ENCODE measurements around the gene PCSK5. TPM values are rescaled to one million over a fixed set of nuclear protein-coding genes. Genes with fewer than 3 reads are reported as not detected.

PCSK5 gene
- total RNA-seq, 1 experiment from 2014 or later = 0.17 TPM

GRCh38 chr9:75904364-75904763 lies 13.9 kb downstream of the PCSK5 start:
- Histone ChIP-seq H3K36me3 (ENCODE audit: insufficient read depth, low read length, poor library complexity, severe bottlenecking) (no peaks in the 10 kb centered on the region), H3K4me3 (ENCODE audit: low read depth, low read length, poor library complexity, severe bottlenecking) (no peak overlapping the region), H3K27me3 (replicated peaks; ENCODE audit: insufficient read depth, low read depth, low read length, poor library complexity) (peaks cover 22% of the 10 kb centered on the region), H3K4me1 (ENCODE audit: insufficient read depth, low read length, poor library complexity, severe bottlenecking) (no peaks in the 10 kb centered on the region), H3K27ac (ENCODE audit: low read depth, low read length, poor library complexity, severe bottlenecking) (no peak overlapping the region), H3K9me3 (ENCODE audit: low read depth, low read length, poor library complexity, severe bottlenecking) (no peaks in the 10 kb centered on the region)
- CTCF ChIA-PET = no interaction called here
- BruUV-seq (replicated peaks) = no TSS peak
- no peak for DNase-seq (ENCODE audit: low spot score)
- POLR2A ChIA-PET (ENCODE audit: low non-redundant PET) = no interaction called here
- intact Hi-C loops (cut with micrococcal nuclease; ENCODE audit: unreplicated experiment) = no loop called here
- TF ChIP-seq EZH2 (IDR thresholded peaks at IDR 0.05; ENCODE audit: borderline replicate concordance, low read depth, low read length, poor library complexity, severe bottlenecking) = no peak
- no peak for TF ChIP-seq CTCF (conservative IDR thresholded peaks at IDR 0.05; ENCODE audit: low read depth, low read length)

- H3K36me3 ChIP-seq (ENCODE audit: insufficient read depth, low read length, poor library complexity, severe bottlenecking) = no peaks in the 10 kb centered on the region
- TF ChIP-seq CTCF (conservative IDR thresholded peaks at IDR 0.05; ENCODE audit: low read depth, low read length) (no peak), EZH2 (IDR thresholded peaks at IDR 0.05; ENCODE audit: borderline replicate concordance, low read depth, low read length, poor library complexity, severe bottlenecking) (no peak)
- no peak overlapping the region for H3K4me3 ChIP-seq (ENCODE audit: low read depth, low read length, poor library complexity, severe bottlenecking)
- intact Hi-C loops (cut with micrococcal nuclease; ENCODE audit: unreplicated experiment) = no loop called here
- H3K4me1 ChIP-seq (ENCODE audit: insufficient read depth, low read length, poor library complexity, severe bottlenecking) = no peaks in the 10 kb centered on the region
- H3K9me3 ChIP-seq (ENCODE audit: low read depth, low read length, poor library complexity, severe bottlenecking) = no peaks in the 10 kb centered on the region
- ChIA-PET CTCF (no interaction called here), POLR2A (ENCODE audit: low non-redundant PET) (no interaction called here)
- DNase-seq (ENCODE audit: low spot score) = no peak
- H3K27ac ChIP-seq (ENCODE audit: low read depth, low read length, poor library complexity, severe bottlenecking) = no peak overlapping the region
- no TSS peak for BruUV-seq (replicated peaks)
- peaks cover 26% of the 10 kb centered on the region for H3K27me3 ChIP-seq (replicated peaks; ENCODE audit: insufficient read depth, low read depth, low read length, poor library complexity)
Measured at GRCh38 chr9:75906531-75906930, 16.1 kb downstream of the PCSK5 start.

- H3K36me3 ChIP-seq (ENCODE audit: insufficient read depth, low read length, poor library complexity, severe bottlenecking) = no peaks in the 10 kb centered on the region
- BruUV-seq (replicated peaks) = no TSS peak
- H3K9me3 ChIP-seq (ENCODE audit: low read depth, low read length, poor library complexity, severe bottlenecking) = no peaks in the 10 kb centered on the region
- intact Hi-C loops (cut with micrococcal nuclease; ENCODE audit: unreplicated experiment) = no loop called here
- no peak for DNase-seq (ENCODE audit: low spot score)
- ChIA-PET POLR2A (ENCODE audit: low non-redundant PET) (no interaction called here), CTCF (no interaction called here)
- H3K4me1 ChIP-seq (ENCODE audit: insufficient read depth, low read length, poor library complexity, severe bottlenecking) = no peaks in the 10 kb centered on the region
- H3K27ac ChIP-seq (ENCODE audit: low read depth, low read length, poor library complexity, severe bottlenecking) = no peak overlapping the region
- peaks cover 23% of the 10 kb centered on the region for H3K27me3 ChIP-seq (replicated peaks; ENCODE audit: insufficient read depth, low read depth, low read length, poor library complexity)
- TF ChIP-seq EZH2 (IDR thresholded peaks at IDR 0.05; ENCODE audit: borderline replicate concordance, low read depth, low read length, poor library complexity, severe bottlenecking) (no peak), CTCF (conservative IDR thresholded peaks at IDR 0.05; ENCODE audit: low read depth, low read length) (no peak)
- no peak overlapping the region for H3K4me3 ChIP-seq (ENCODE audit: low read depth, low read length, poor library complexity, severe bottlenecking)
Measured at GRCh38 chr9:75907329-75907728, 16.9 kb downstream of the PCSK5 start.

All from A673 (cell line).